ENCODE results near the gene PATJ.
"Not testable (repeated sequence)": the region's sequence is repeated elsewhere in the genome, so short reads cannot be mapped to it uniquely, and the experiment has no call there.

Gene PATJ

DNA sequence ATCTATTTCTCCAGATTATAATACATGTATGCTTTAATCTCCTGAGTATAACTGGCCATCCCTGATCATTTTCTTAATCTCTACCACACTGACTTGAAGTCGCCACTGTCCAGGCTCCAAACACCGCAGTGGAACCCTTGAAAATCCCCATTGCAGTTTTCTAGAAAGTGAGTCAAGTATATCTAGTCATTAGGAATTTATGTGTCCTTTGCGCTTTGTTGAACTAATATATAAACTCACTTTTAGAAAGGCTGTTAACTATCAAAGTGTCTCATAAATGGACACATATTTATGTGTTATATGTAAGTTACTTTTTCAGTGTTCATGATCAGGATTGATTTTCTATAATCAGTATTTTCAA lies 211.5 kb downstream of the PATJ start:
- no peak for DNase-seq (ENCODE audit: low read depth)
- no peak overlapping the region for H3K4me3 ChIP-seq (ENCODE audit: low read length)
- TF ChIP-seq, protein P1, sequence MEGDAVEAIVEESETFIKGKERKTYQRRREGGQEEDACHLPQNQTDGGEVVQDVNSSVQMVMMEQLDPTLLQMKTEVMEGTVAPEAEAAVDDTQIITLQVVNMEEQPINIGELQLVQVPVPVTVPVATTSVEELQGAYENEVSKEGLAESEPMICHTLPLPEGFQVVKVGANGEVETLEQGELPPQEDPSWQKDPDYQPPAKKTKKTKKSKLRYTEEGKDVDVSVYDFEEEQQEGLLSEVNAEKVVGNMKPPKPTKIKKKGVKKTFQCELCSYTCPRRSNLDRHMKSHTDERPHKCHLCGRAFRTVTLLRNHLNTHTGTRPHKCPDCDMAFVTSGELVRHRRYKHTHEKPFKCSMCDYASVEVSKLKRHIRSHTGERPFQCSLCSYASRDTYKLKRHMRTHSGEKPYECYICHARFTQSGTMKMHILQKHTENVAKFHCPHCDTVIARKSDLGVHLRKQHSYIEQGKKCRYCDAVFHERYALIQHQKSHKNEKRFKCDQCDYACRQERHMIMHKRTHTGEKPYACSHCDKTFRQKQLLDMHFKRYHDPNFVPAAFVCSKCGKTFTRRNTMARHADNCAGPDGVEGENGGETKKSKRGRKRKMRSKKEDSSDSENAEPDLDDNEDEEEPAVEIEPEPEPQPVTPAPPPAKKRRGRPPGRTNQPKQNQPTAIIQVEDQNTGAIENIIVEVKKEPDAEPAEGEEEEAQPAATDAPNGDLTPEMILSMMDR (IDR thresholded peaks at IDR 0.05; ENCODE audit: insufficient read depth, low read depth, low read length, missing control alignments) = no peak

DNA sequence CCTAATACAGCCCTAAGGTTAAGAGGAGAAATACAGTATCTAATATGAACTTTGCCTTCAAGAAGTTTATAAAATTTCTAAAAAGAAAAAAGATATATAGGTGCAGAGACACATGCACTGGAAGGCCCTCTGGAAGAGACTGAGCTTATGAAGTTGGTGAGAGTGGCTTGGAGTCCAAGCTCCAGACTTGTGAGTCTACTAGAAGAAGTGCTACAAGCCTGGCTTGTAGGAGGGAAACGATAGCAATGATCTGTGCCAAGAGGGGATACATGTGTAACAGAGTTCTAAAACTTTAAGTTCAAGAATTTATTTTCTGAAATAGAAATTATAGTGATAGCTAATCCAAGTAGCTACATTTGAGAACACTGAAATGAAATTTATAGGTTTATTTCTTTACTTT lies 213.0 kb downstream of the PATJ start:
- DNase-seq (ENCODE audit: low read depth) = no peak
- H3K4me3 ChIP-seq (ENCODE audit: low read length) = no peak overlapping the region
- TF ChIP-seq, protein P1 (IDR thresholded peaks at IDR 0.05; ENCODE audit: insufficient read depth, low read depth, low read length, missing control alignments) = no peak

DNA sequence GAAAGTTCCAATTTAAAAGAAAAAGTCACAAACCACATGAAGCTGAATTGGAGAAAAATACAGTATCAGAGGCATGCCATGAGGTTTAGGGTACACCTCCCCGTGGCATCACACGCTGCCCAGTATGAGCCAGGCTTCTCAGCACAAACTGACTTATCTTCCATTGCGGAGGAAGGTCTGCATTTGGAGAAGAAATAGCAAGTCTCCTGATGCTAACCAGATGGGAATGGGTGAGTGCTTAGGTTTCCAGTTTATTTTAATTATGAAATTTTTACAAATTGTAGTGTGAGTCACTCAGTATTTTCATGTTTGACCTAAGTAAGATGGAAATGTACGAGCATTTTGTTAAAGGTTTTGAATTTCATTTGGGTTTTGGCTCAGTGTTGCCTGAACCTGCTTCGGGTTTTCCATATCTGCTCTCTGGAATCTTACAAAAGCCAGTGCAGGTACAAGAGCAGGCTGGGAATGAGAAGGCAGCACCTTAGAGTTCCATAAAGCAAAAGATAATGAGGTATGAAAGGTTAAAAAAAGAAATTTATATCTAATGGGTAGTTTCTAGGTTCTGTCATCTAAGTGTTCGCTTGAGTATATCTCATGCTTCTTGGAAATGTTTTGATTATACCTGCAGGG lies 213.9 kb downstream of the PATJ start:
- TF ChIP-seq, protein P1 (IDR thresholded peaks at IDR 0.05; ENCODE audit: insufficient read depth, low read depth, low read length, missing control alignments) = no peak
- no peak overlapping the region for H3K4me3 ChIP-seq (ENCODE audit: low read length)

DNA sequence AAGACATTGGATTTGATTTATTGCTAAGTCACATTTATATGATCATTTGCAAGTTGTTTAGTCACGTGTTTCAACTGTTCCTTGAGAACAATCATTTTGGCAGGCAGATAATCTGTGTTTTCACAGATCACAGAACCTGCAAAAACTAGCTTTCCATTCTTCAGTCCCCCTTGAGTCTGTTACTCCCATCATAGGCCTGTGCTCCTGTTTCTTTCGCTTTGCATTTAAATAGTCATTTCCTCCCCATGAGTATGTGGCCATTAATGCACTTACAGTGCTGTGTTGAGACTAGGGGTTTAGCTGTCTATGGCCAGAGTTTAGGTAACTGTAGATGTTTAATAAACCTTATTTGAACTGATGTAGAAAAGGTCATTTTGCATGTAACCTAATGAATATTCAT lies 214.5 kb downstream of the PATJ start:
- no peak for DNase-seq (ENCODE audit: low read depth)
- TF ChIP-seq, protein P1 (IDR thresholded peaks at IDR 0.05; ENCODE audit: insufficient read depth, low read depth, low read length, missing control alignments) = no peak
- no peak overlapping the region for H3K4me3 ChIP-seq (ENCODE audit: low read length)

More for the DNA sequence above, 213.9 kb downstream of the PATJ start:
- no peak for DNase-seq (ENCODE audit: low read depth)

DNA sequence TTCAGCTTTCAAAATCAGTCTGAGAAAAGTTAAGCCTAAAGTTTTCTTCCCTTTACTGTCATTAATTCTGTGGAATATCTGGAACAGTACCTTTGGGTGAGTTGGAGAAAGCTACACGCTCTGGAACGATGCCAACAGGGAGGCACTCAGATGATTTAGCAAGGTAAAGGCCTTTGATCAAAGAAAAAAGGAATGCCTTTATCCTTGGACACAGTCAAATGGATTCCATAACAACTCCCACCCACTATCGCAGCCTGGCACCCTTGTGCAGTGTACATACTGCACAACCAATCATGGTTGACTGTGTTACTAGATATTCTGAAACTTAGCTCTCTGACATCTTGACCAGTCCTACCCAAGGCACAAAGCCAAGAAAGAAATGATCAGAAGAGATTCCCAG lies 218.7 kb downstream of the PATJ start:
- TF ChIP-seq, protein P1 (IDR thresholded peaks at IDR 0.05; ENCODE audit: insufficient read depth, low read depth, low read length, missing control alignments) = no peak
- no peak overlapping the region for H3K4me3 ChIP-seq (ENCODE audit: low read length)
- no peak for DNase-seq (ENCODE audit: low read depth)

DNA sequence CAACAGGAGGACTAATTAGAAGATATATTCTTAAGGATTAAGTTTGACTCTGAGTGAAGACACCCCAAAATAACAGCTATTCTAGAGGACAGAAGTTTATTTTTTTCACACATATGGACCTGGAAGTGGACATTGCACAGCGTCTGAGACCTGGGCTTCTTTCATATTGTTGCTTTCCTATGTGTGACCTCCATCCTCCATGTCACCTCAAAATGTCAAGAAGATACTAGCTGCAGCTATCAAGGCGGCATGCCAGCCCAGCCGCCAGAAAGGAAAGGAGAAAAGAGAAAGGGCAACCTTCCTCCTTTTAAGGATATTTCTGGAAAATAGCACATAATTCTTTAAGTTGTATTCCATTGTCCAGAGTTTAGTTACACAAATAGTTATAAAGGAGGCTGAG lies 220.4 kb downstream of the PATJ start:
- DNase-seq (ENCODE audit: low read depth) = no peak
- TF ChIP-seq, protein P1 (IDR thresholded peaks at IDR 0.05; ENCODE audit: insufficient read depth, low read depth, low read length, missing control alignments) = no peak
- H3K4me3 ChIP-seq (ENCODE audit: low read length) = no peak overlapping the region

DNA sequence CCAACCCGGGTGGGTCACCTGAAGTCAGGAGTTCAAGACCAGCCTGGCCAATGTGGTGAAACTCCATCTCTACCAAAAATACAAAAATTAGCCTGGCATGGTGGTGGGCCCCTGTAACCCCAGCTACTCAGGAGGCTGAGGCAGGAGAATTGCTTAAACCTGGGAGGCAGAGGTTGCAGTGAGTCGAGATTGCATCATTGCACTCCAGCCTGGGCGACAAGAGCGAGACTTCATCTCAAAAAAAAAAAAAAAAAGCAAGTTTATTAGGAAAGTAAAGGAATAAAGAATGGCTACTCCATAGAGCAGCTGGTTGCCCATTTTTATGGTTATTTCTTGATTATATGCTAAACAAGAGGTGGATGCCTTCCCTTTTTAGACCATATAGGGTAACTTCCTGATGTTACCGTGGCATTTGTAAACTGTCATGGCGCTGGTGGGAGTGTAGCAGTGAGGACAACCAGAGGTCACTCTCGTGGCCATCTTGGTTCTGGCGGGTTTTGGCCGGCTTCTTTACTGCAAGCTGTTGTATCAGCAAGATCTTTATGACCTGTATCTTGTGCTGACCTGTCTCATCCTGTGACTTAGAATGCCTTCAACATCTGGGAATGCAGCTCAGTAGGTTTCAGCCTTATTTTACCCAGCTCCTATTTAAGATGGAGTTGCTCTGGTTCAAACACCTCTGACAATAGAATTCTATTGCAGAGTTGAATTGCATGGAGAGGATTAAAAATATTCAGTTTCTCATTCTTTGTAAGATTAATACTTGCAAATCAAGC lies 224.4 kb downstream of the PATJ start:
- peak; percentile 50 for DNase-seq (ENCODE audit: low read depth)

More for the DNA sequence above, 224.4 kb downstream of the PATJ start:
- H3K4me3 ChIP-seq (ENCODE audit: low read length) = not testable (repeated sequence)

All from epithelial cell of esophagus (primary cell).